ENCODE data around the gene GRHL3.

- TF ChIP-seq POLR2AphosphoS5 (IDR thresholded peaks at IDR 0.05; ENCODE audit: borderline replicate concordance, low read depth, low read length) (peak; percentile 62), EZH2 (IDR thresholded peaks at IDR 0.05) (no peak)
Observed at GRCh38 chr1:24321697-24322469, 2.7 kb downstream of the GRHL3 start.

Measured in SK-N-MC (cell line).